Activated CD8-positive, alpha-beta T cell treated with anti-CD3 and anti-CD28 coated beads for 36 hours (primary cell): ENCODE data around the gene PUM1. TPM values are rescaled to one million over a fixed set of nuclear protein-coding genes. Genes with fewer than 3 reads are reported as not detected.

ENCODE experiments used
- ATAC-seq: fragments of 200-7000 bp; cut with Tn5 transposase; one replicate; pipeline ENCODE4 v1.10.0; 2021; ENCODE audit warnings: mild to moderate bottlenecking, moderate library complexity
- CTCF ChIA-PET: fragments of 350-600 bp; sonication (Branson Sonifier 250); formaldehyde crosslinking; loops from one replicate; lab custom pipeline; 2021; ENCODE audit warnings: antibody characterized with exemption; lab: Charles Lee
- POLR2A ChIA-PET: fragments of 350-600 bp; sonication (Branson Sonifier 250); formaldehyde crosslinking; loops from one replicate; lab custom pipeline; 2021; ENCODE audit warnings: antibody characterized with exemption; lab: Charles Lee
- DNase-seq: peaks from one replicate; pipeline ENCODE4 v3.0.0-alpha.2; 2020
- H3K27ac Mint-ChIP-seq: one replicate; pipeline ENCODE4 v1.8.0; 2021; ENCODE audit warnings: mild to moderate bottlenecking, mixed read lengths
- H3K27me3 Mint-ChIP-seq: one replicate; pipeline ENCODE4 v1.8.0; 2021; ENCODE audit warnings: mixed read lengths
- H3K36me3 Mint-ChIP-seq: one replicate; pipeline ENCODE4 v1.8.0; 2021; ENCODE audit warnings: low read depth, mixed read lengths
- H3K4me1 Mint-ChIP-seq: one replicate; pipeline ENCODE4 v1.8.0; 2021; ENCODE audit warnings: low read depth, mixed read lengths
- H3K4me3 Mint-ChIP-seq: one replicate; pipeline ENCODE4 v1.8.0; 2021; ENCODE audit warnings: mild to moderate bottlenecking, moderate library complexity, mixed read lengths
- H3K9me3 Mint-ChIP-seq: one replicate; pipeline ENCODE4 v1.8.0; 2021; ENCODE audit warnings: mixed read lengths
- intact Hi-C: fragments of 100-400 bp; cut with micrococcal nuclease; formaldehyde crosslinking; loops from one replicate; pipeline ENCODE4 v1.10.0; 2022
- total RNA-seq, 2 experiments: library from RNA; stranded (reverse); gene quantifications; one replicate each; pipeline ENCODE4 v1.2.3, GENCODE V29; 2021
- TF ChIP-seq, protein P1 (sequence below): fragments of 200-600 bp; IDR thresholded peaks from one replicate; pipeline ENCODE4 v1.8.0; 2022; ENCODE audit warnings: antibody characterized with exemption, mild to moderate bottlenecking

The PUM1 gene
- total RNA-seq, 2 experiments from 2014 or later = 98.0 to 99.0 TPM

DNA sequence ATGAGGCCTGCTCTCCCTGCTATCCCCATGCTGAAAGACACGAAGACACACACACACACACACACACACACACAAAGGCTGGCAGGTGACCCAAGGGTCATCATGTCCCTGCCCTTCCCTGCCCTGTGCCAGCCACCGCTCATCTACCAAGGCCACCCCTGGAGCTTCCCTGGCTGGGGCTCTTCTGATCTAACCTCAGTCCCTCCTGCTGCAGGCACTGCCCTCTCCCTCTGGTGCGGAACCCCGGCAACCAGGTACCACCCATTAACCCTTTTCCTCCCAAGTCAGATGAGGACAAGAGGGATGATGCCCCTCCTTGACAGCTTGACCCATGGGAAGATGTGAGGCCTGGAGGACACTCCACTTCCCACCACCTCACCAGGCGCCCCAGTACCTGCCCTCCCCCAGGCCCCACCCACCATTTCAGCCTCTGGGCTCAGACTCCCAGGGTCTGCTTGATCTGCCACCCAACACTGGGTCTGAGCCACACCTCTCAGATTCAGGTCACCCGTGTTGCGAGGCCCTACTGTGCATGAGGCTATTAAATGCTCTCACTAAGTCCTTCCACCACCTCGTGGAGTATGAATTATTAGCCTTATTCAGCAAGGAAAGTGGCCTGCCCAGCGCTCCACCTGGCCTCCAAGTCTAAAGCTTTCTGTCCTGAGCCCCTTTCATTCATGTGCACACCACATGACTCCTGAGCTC is 159.4 kb downstream of the PUM1 start:
- ATAC-seq = no peak

DNA sequence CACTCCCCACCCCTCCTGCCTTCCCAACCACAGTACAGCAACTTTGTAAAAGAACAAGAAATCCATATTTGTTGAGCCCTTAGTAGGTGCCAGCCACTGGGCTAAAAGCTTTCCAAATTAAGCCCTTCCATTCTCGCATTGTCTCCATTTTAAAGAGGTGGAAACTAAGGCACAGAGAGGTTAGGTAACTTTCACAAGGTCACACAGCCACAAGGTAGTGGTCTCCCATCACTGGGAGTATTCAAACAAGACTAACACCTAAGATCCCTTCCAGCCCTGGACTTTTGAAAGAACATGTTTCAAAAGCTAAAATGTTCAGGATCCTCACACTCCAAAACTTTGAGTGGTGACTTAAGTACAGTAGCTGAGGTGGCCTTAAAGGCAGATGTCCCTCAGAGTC is 160.1 kb downstream of the PUM1 start:
- H3K9me3 Mint-ChIP-seq = no peaks in the 10 kb centered on the region
- no peak overlapping the region for H3K4me3 Mint-ChIP-seq
- peaks cover 9% of the 10 kb centered on the region for H3K4me1 Mint-ChIP-seq
- intact Hi-C loops = no loop called here
- H3K27me3 Mint-ChIP-seq = peaks cover 41% of the 10 kb centered on the region
- H3K27ac Mint-ChIP-seq = no peak overlapping the region
- TF ChIP-seq, protein P1, sequence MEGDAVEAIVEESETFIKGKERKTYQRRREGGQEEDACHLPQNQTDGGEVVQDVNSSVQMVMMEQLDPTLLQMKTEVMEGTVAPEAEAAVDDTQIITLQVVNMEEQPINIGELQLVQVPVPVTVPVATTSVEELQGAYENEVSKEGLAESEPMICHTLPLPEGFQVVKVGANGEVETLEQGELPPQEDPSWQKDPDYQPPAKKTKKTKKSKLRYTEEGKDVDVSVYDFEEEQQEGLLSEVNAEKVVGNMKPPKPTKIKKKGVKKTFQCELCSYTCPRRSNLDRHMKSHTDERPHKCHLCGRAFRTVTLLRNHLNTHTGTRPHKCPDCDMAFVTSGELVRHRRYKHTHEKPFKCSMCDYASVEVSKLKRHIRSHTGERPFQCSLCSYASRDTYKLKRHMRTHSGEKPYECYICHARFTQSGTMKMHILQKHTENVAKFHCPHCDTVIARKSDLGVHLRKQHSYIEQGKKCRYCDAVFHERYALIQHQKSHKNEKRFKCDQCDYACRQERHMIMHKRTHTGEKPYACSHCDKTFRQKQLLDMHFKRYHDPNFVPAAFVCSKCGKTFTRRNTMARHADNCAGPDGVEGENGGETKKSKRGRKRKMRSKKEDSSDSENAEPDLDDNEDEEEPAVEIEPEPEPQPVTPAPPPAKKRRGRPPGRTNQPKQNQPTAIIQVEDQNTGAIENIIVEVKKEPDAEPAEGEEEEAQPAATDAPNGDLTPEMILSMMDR = no peak
- POLR2A ChIA-PET = no interaction called here
- no peak for ATAC-seq
- no peak for DNase-seq
- no peaks in the 10 kb centered on the region for H3K36me3 Mint-ChIP-seq
- CTCF ChIA-PET = interaction anchor here (2.2 to 6.1 kb wide), 2 partner anchors 13 to 103 kb away, joined by 4 to 38 read pairs; no protein-coding TSS in a partner anchor

More for the DNA sequence above, 159.4 kb downstream of the PUM1 start:
- H3K4me1 Mint-ChIP-seq = peaks cover 9% of the 10 kb centered on the region
- no peak overlapping the region for H3K27ac Mint-ChIP-seq
- H3K9me3 Mint-ChIP-seq = no peaks in the 10 kb centered on the region
- intact Hi-C loops = no loop called here
- peaks cover 47% of the 10 kb centered on the region for H3K27me3 Mint-ChIP-seq
- TF ChIP-seq, protein P1 = no peak
- POLR2A ChIA-PET = no interaction called here
- DNase-seq = no peak
- H3K4me3 Mint-ChIP-seq = no peak overlapping the region
- CTCF ChIA-PET = interaction anchor here (2.2 to 6.1 kb wide), 2 partner anchors 14 to 104 kb away, joined by 4 to 38 read pairs; no protein-coding TSS in a partner anchor
- H3K36me3 Mint-ChIP-seq = no peaks in the 10 kb centered on the region

DNA sequence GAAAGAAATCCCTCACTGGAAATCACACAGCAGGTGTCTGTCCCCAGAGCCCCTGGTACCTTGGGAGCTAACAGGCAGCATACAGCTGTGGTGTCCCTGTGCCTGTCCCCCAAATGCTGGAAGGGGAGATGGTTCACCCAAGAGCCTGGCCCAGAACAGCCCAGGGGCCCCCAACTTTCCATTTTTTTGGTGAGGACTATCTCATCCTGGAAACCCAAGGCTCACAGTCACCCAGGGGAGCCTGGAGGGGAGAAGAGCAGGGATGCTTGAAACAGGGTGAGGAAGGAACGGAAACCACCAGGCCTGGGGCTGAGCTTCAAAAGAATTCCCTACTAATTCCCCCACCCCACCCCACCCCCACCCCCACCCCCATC is 160.6 kb downstream of the PUM1 start:
- TF ChIP-seq, protein P1 = no peak
- ChIA-PET POLR2A (interaction anchor here (0.8 kb wide), 1 partner anchor 100 kb away, joined by 3 read pairs; no protein-coding TSS in a partner anchor), CTCF (interaction anchor here (0.9 to 6.1 kb wide), 3 partner anchors 13 to 125 kb away, joined by 4 to 38 read pairs (median 4); no protein-coding TSS in a partner anchor)
- DNase-seq (no peak), ATAC-seq (no peak)
- H3K9me3 Mint-ChIP-seq = no peaks in the 10 kb centered on the region
- peaks cover 38% of the 10 kb centered on the region for H3K27me3 Mint-ChIP-seq
- H3K4me1 Mint-ChIP-seq = peaks cover 9% of the 10 kb centered on the region
- H3K36me3 Mint-ChIP-seq = no peaks in the 10 kb centered on the region
- no peak overlapping the region for H3K27ac Mint-ChIP-seq
- intact Hi-C loops = no loop called here
- no peak overlapping the region for H3K4me3 Mint-ChIP-seq

DNA sequence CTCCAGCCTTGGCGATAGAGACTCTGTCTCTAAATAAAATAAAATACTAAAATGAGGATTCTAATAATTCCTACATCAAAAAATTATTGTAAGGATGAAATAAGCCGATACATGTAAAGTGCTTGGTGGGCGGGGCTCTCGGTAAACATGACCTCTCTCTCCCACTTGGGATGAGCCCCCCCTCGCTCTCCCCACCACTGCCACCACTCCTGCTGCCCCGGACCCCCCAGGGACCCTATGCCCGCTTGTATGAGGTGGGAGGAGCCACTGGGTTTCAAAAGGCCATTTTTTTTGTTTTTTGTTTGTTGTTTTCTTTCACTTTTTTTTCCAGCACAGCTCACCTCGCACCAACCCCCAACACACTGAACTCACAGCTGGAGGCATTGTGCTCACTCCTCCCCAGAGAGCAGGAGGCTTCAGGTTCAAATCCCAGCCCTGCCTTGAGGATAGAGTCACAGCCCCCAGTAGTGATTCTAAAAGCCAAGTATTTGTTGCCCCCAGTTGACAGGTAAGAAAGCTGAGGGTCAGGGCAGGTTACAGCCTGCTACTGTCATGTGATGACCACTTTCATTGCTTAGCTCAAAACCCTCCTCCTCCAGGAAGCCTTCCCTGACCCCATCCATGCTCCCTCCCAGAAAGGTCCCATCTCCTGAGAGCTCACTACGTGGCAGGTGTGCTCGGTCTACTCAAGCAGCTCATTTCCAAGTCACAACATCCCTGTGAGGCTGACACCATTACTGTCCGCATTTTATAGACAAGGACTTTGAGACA is 161.1 kb downstream of the PUM1 start:
- intact Hi-C loops = no loop called here
- no peak overlapping the region for H3K27ac Mint-ChIP-seq
- H3K9me3 Mint-ChIP-seq = no peaks in the 10 kb centered on the region
- H3K4me1 Mint-ChIP-seq = peaks cover 6% of the 10 kb centered on the region
- TF ChIP-seq, protein P1 = no peak
- H3K36me3 Mint-ChIP-seq = no peaks in the 10 kb centered on the region
- ATAC-seq (no peak), DNase-seq (no peak)
- no peak overlapping the region for H3K4me3 Mint-ChIP-seq
- H3K27me3 Mint-ChIP-seq = peaks cover 34% of the 10 kb centered on the region
- CTCF ChIA-PET = interaction anchor here (0.9 to 6.1 kb wide), 2 partner anchors 102 to 125 kb away, joined by 4 to 38 read pairs; no protein-coding TSS in a partner anchor
- POLR2A ChIA-PET = interaction anchor here (0.8 kb wide), 1 partner anchor 99 kb away, joined by 3 read pairs; no protein-coding TSS in a partner anchor
